Breast epithelium (tissue), 3 donors: Measurements from ENCODE around the gene RBM8A.

Experiments used
- CTCF ChIP-seq, 3 donors: fragments of 450-650 bp; IDR thresholded peaks; one replicate each; pipeline ENCODE4 v1.5.1; 2016 to 2017; ENCODE audit warnings: antibody characterized with exemption in 3 of 3, mild to moderate bottlenecking in 3 of 3, moderate library complexity in 3 of 3
- POLR2A ChIP-seq: fragments of 450-650 bp; IDR thresholded peaks from one replicate; pipeline ENCODE4 v1.6.1; 2016; ENCODE audit warnings: antibody characterized with exemption, mild to moderate bottlenecking, moderate library complexity

GRCh38 chr1:145906954-145907753 is 20.1 kb downstream of the RBM8A start:
- TF ChIP-seq CTCF (IDR thresholded peaks at IDR 0.05) (no peak), POLR2A (no peak)
